IPS-11a (cell line): ENCODE results near the gene AREL1.
"Not testable (repeated sequence)": the region's sequence is repeated elsewhere in the genome, so short reads cannot be mapped to it uniquely, and the experiment has no call there.

Experiments
- H3K4me3 ChIP-seq: one replicate; pipeline ENCODE4 v1.5.1; 2013; ENCODE audit warnings: low read depth, low read length, control low read depth

AREL1 gene

GRCh38 chr14:74712499-74713394 is at the start of gene AREL1, which contains the start of gene FCF1:
AREL1 (minus strand) TSS chr14:74713080; CDS start chr14:74685615, 27,465 bp downstream.
FCF1 (plus strand) TSS chr14:74713144; CDS start chr14:74713198, 54 bp downstream.
- H3K4me3 ChIP-seq, result peak within 1 kb of the TSS; percentile 100

GRCh38 chr14:74758505-74758904 is 45.6 kb upstream of the AREL1 start:
- not testable (repeated sequence) for H3K4me3 ChIP-seq

GRCh38 chr14:74756326-74756725 is 43.4 kb upstream of the AREL1 start:
- no peak overlapping the region for H3K4me3 ChIP-seq

- no peak overlapping the region for H3K4me3 ChIP-seq
These were observed 42.0 kb upstream of the AREL1 start for GRCh38 chr14:74754899-74755298.

GRCh38 chr14:74754157-74754556 is 41.3 kb upstream of the AREL1 start:
- no peak overlapping the region for H3K4me3 ChIP-seq

- H3K4me3 ChIP-seq, result no peak overlapping the region
These were observed 34.4 kb upstream of the AREL1 start for GRCh38 chr14:74747237-74747636.

- H3K4me3 ChIP-seq, result no peak overlapping the region
These were observed 26.6 kb upstream of the AREL1 start for GRCh38 chr14:74739293-74740030.

GRCh38 chr14:74737753-74738325 is 25.0 kb upstream of the AREL1 start:
- H3K4me3 ChIP-seq, result no peak overlapping the region

- no peak overlapping the region for H3K4me3 ChIP-seq
These were observed 22.2 kb upstream of the AREL1 start for GRCh38 chr14:74735125-74735524.

GRCh38 chr14:74733221-74733620 is 20.3 kb upstream of the AREL1 start:
- H3K4me3 ChIP-seq, result no peak overlapping the region

- H3K4me3 ChIP-seq, result no peak overlapping the region
These were observed 19.5 kb upstream of the AREL1 start for GRCh38 chr14:74732387-74732786.

- H3K4me3 ChIP-seq, result no peak overlapping the region
These were observed 10.3 kb upstream of the AREL1 start for GRCh38 chr14:74723134-74723533.

- no peak overlapping the region for H3K4me3 ChIP-seq
These were observed 7.6 kb upstream of the AREL1 start for GRCh38 chr14:74720526-74720925.

GRCh38 chr14:74713395-74713735 is 485 bp upstream of the AREL1 start:
- H3K4me3 ChIP-seq, result peak overlapping the region; percentile 100

GRCh38 chr14:74711651-74712050 is 1.2 kb downstream of the AREL1 start:
- H3K4me3 ChIP-seq, result no peak overlapping the region

GRCh38 chr14:74710480-74710879 is 2.4 kb downstream of the AREL1 start:
- no peak overlapping the region for H3K4me3 ChIP-seq

- H3K4me3 ChIP-seq, result no peak overlapping the region
These were observed 7.0 kb downstream of the AREL1 start for GRCh38 chr14:74705613-74706500.

- no peak overlapping the region for H3K4me3 ChIP-seq
These were observed 8.2 kb downstream of the AREL1 start for GRCh38 chr14:74704656-74705055.

- H3K4me3 ChIP-seq, result no peak overlapping the region
These were observed 9.8 kb downstream of the AREL1 start for GRCh38 chr14:74703043-74703442.

- H3K4me3 ChIP-seq, result no peak overlapping the region
These were observed 10.6 kb downstream of the AREL1 start for GRCh38 chr14:74702293-74702692.

GRCh38 chr14:74698465-74698864 is 14.4 kb downstream of the AREL1 start:
- no peak overlapping the region for H3K4me3 ChIP-seq
